DMS53 treated with DMSO at 0.1 percent for 48 hours (cell line): Measurements from ENCODE around the gene SAMD9L.
"Not testable (repeated sequence)": the region's sequence is repeated elsewhere in the genome, so short reads cannot be mapped to it uniquely, and the experiment has no call there.

Source experiments
- DNase-seq: peaks from one replicate; lab custom pipeline; 2025; ENCODE audit not compliant: unreplicated experiment; lab: John Stamatoyannopoulos, UW

The SAMD9L gene

GRCh38 chr7:93146472-93147141 lies 1.6 kb downstream of the SAMD9L start:
- DNase-seq = no peak

- DNase-seq = no peak
Observed at GRCh38 chr7:93146036-93146435, 2.1 kb downstream of the SAMD9L start.

GRCh38 chr7:93145354-93145753 lies 2.8 kb downstream of the SAMD9L start:
- DNase-seq = no peak

GRCh38 chr7:93142127-93142526 lies 6.1 kb downstream of the SAMD9L start:
- DNase-seq = no peak

GRCh38 chr7:93140582-93141191 lies 7.5 kb downstream of the SAMD9L start:
- no peak for DNase-seq

GRCh38 chr7:93138576-93138975 lies 9.6 kb downstream of the SAMD9L start:
- no peak for DNase-seq

- no peak for DNase-seq
Observed at GRCh38 chr7:93133005-93133404, 15.2 kb downstream of the SAMD9L start.

GRCh38 chr7:93132216-93132615 lies 16.0 kb downstream of the SAMD9L start:
- no peak for DNase-seq

- DNase-seq = not testable (repeated sequence)
Observed at GRCh38 chr7:93126954-93127353, 21.2 kb downstream of the SAMD9L start.

GRCh38 chr7:93123532-93123931 lies 24.7 kb downstream of the SAMD9L start:
- not testable (repeated sequence) for DNase-seq

GRCh38 chr7:93120592-93121549 lies 27.3 kb downstream of the SAMD9L start:
- no peak for DNase-seq

GRCh38 chr7:93119191-93119905 lies 28.8 kb downstream of the SAMD9L start:
- DNase-seq = no peak

GRCh38 chr7:93117852-93118530 lies 30.2 kb downstream of the SAMD9L start, which contains the start of gene SAMD9:
SAMD9 (minus strand) TSS chr7:93117979; CDS start chr7:93106097, 11,882 bp downstream.
- DNase-seq = peak; percentile 89

- DNase-seq = no peak
Observed at GRCh38 chr7:93117327-93117726, 30.9 kb downstream of the SAMD9L start.

- DNase-seq = no peak
Observed at GRCh38 chr7:93115796-93116195, 32.4 kb downstream of the SAMD9L start.

- DNase-seq = no peak
Observed at GRCh38 chr7:93108003-93108402, 40.2 kb downstream of the SAMD9L start.

GRCh38 chr7:93097388-93097787 lies 50.8 kb downstream of the SAMD9L start:
- DNase-seq = no peak

- DNase-seq = peak; percentile 20
Observed at GRCh38 chr7:93092757-93093370, 55.3 kb downstream of the SAMD9L start.
